HEK293T (cell line): ENCODE measurements around the gene GXYLT2.

Experiments
- BHLHE40 ChIP-seq: fragments of 450-650 bp; IDR thresholded peaks from 2 replicates; pipeline ENCODE4 v1.6.1; 2016; ENCODE audit warnings: mild to moderate bottlenecking, moderate library complexity, borderline replicate concordance
- CTBP1 ChIP-seq: fragments of 450-650 bp; IDR thresholded peaks from 2 replicates; pipeline ENCODE4 v1.6.1; 2016; ENCODE audit warnings: borderline replicate concordance
- ELF4 ChIP-seq: fragments of 450-650 bp; IDR thresholded peaks from 2 replicates; pipeline ENCODE4 v1.6.1; 2017; ENCODE audit warnings: antibody characterized with exemption
- FOXA1 ChIP-seq: fragments of 450-650 bp; IDR thresholded peaks from 2 replicates; pipeline ENCODE4 v1.6.1; 2016; ENCODE audit warnings: mild to moderate bottlenecking
- HDGF ChIP-seq: fragments of 450-650 bp; IDR thresholded peaks from 2 replicates; pipeline ENCODE4 v1.6.1; 2017; ENCODE audit warnings: antibody characterized with exemption, borderline replicate concordance
- LEF1 ChIP-seq: fragments of 450-650 bp; IDR thresholded peaks from 2 replicates; pipeline ENCODE4 v1.6.1; 2017; ENCODE audit warnings: mild to moderate bottlenecking, borderline replicate concordance
- SP1 ChIP-seq: fragments of 450-650 bp; IDR thresholded peaks from 2 replicates; pipeline ENCODE4 v1.6.1; 2017
- TARDBP ChIP-seq: fragments of 450-650 bp; IDR thresholded peaks from 2 replicates; pipeline ENCODE4 v1.6.1; 2016

DNA sequence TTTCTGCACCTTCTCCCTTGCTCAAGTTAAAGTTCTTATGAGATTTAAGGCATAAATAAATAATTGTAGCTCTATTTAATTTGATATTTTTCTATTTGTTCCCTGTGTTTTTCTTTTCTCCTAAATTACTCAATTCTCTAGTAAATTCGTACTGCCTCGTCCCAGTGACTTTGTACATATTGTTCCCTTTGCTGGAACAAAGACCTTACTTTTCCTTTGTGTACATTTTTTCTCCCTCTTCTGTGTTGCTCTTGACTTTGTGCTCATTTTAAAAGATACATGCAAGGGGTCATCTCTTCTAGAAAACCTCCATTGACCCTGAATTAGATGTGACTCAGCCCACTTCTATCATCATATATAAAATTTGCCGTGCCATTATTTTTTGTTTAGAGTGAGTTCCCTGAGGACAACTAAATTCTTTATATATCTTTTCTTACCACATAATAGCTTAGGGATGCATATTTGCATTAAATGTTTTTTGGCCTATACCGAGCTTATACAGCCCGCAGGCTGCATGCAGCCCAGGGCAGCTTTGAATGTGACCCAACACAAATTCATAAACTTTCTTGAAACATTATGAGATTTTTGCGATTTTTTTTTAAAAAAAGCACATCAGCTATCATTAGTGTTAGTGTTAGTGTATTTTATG is 138.4 kb downstream of the GXYLT2 start:
- no peak for TF ChIP-seq ELF4
- TF ChIP-seq FOXA1 = no peak
- TF ChIP-seq TARDBP = no peak
- no peak for TF ChIP-seq SP1
- no peak for TF ChIP-seq CTBP1
- no peak for TF ChIP-seq HDGF
- no peak for TF ChIP-seq BHLHE40
- no peak for TF ChIP-seq LEF1
